ENCODE measurements around the gene CPT1C. TPM values are rescaled to one million over a fixed set of nuclear protein-coding genes. Genes with fewer than 3 reads are reported as not detected.

Gene CPT1C
- total and polyA plus RNA-seq, 2 of the 4 experiments (the other 2 are of a cell fraction), result 14.2 to 56.1 TPM

DNA sequence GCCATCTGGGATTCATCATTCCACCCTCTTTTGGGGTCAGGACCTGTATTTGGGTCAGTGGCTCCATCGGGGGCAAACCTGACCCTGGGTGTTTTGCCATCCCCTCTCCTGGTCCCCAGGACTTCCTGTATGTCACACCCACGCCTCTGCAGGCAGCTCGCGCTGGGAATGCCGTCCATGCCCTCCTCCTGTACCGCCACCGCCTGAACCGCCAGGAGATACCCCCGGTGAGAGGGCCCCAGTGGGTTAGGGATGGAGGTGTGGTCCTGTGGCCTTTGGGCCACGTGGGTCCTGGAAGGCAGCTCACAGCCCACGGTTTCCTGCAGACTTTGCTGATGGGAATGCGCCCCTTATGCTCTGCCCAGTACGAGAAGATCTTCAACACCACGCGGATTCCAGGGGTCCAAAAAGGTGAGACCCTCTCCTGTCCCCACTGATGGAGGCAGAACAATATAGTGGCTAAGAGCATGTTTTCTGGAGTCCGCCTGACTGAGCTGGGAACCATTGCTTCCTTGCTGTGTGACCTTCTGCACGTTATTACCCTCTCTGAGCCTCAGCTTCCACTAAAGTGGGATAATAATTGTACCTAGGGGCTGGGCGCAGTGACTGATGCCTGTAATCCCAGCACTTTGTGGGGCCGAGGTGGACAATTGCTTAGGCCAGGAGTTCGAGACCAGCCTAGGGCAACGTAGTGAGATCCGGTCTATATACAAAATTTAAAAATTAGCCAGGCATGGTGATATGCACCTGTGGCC lies 14.1 kb downstream of the CPT1C start:
- Histone ChIP-seq H3K27me3 (ENCODE audit: control insufficient read depth, insufficient read depth, low read length) (no peaks in the 10 kb centered on the region), H4K20me1 (ENCODE audit: insufficient read depth, low read length) (no peaks in the 10 kb centered on the region), H2BK5ac (ENCODE audit: low read depth, low read length, poor library complexity, severe bottlenecking) (no peak overlapping the region), H3K23ac (ENCODE audit: low read depth, low read length) (no peak overlapping the region), H4K91ac (ENCODE audit: insufficient read depth, low read depth, low read length) (no peak overlapping the region), H4K5ac (ENCODE audit: low read depth, low read length) (no peak overlapping the region), H3K4me3 (ENCODE audit: insufficient read depth, low read depth, low read length) (no peak overlapping the region), H2AK5ac (ENCODE audit: low read depth, low read length) (no peak overlapping the region), H2AFZ (replicated peaks; ENCODE audit: low read length, poor library complexity) (no peak overlapping the region), H3K9me1 (ENCODE audit: insufficient read depth, low read length) (no peaks in the 10 kb centered on the region), H3K27ac (ENCODE audit: insufficient read depth, low read length) (no peak overlapping the region), H3K9me3 (ENCODE audit: control insufficient read depth, insufficient read depth, low read length) (no peaks in the 10 kb centered on the region), H2BK120ac (ENCODE audit: low read depth, low read length) (no peak overlapping the region), H4K8ac (ENCODE audit: low read depth in 2 of 2, low read length in 2 of 2) (no peak overlapping the region), H3K18ac (ENCODE audit: low read depth, low read length) (no peak overlapping the region), H3K56ac (ENCODE audit: extremely low read depth, insufficient read depth, low read length) (no peak overlapping the region), H2AK9ac (replicated peaks; ENCODE audit: low read depth, low read length, poor library complexity) (peak overlapping the region; percentile 10), H3K36me3 (ENCODE audit: control insufficient read depth, insufficient read depth, low read length) (peaks cover 41% of the 10 kb centered on the region), H3K9ac (ENCODE audit: low read depth, low read length) (no peak overlapping the region), H3K4ac (ENCODE audit: low read depth, low read length) (no peak overlapping the region; the same call in 1 of the 2 replicates), H2BK15ac (ENCODE audit: low read depth, low read length) (no peak overlapping the region), H3K4me1 (ENCODE audit: control insufficient read depth, insufficient read depth, low read length) (no peaks in the 10 kb centered on the region; the same call in 1 of the 2 replicates), H3K14ac (replicated peaks; ENCODE audit: low read depth, low read length) (no peak overlapping the region), H3K4me2 (ENCODE audit: low read depth, low read length) (no peak overlapping the region), H2BK20ac (ENCODE audit: low read depth, low read length) (no peak overlapping the region), H3K79me1 (ENCODE audit: low read depth in 1 of 2, low read length in 2 of 2) (no peaks in the 10 kb centered on the region)
- no peak for ATAC-seq (ENCODE audit: low read depth)
- intact Hi-C loops (cut with micrococcal nuclease), result no loop called here
- in situ Hi-C loops (cut with MboI; ENCODE audit: low sequenced_read_pairs), result no loop called here
- DNase-seq, result no peak
- POLR2A ChIA-PET (ENCODE audit: unreplicated experiment), result no interaction called here
- dilution Hi-C loops (cut with HindIII; ENCODE audit: low sequenced_read_pairs, unreplicated experiment), result no loop called here
- no TSS peak for BruUV-seq (replicated peaks)
- TF ChIP-seq RAD21 (IDR thresholded peaks at IDR 0.05; ENCODE audit: low read length) (no peak), MAFK (IDR thresholded peaks at IDR 0.05; ENCODE audit: low read depth, low read length) (no peak), RCOR1 (IDR thresholded peaks at IDR 0.05; ENCODE audit: insufficient replicate concordance, low read length) (no peak), FOS (IDR thresholded peaks at IDR 0.05; ENCODE audit: low read depth, low read length) (no peak), SMC3 (IDR thresholded peaks at IDR 0.05; ENCODE audit: low read depth, low read length) (no peak), MXI1 (IDR thresholded peaks at IDR 0.05; ENCODE audit: borderline replicate concordance, low read depth, low read length) (no peak), POLR2A (IDR thresholded peaks at IDR 0.05; ENCODE audit: low read depth, low read length) (no peak), MAZ (IDR thresholded peaks at IDR 0.05; ENCODE audit: borderline replicate concordance, low read depth, low read length) (no peak), BHLHE40 (IDR thresholded peaks at IDR 0.05; ENCODE audit: low read depth, low read length) (no peak), NFE2L2 (IDR thresholded peaks at IDR 0.05; ENCODE audit: low read depth, low read length) (no peak), CHD1 (IDR thresholded peaks at IDR 0.05; ENCODE audit: low read depth, low read length) (no peak), CEBPB (IDR thresholded peaks at IDR 0.05; ENCODE audit: low read depth, low read length) (no peak)
- TF ChIP-seq, protein P1, sequence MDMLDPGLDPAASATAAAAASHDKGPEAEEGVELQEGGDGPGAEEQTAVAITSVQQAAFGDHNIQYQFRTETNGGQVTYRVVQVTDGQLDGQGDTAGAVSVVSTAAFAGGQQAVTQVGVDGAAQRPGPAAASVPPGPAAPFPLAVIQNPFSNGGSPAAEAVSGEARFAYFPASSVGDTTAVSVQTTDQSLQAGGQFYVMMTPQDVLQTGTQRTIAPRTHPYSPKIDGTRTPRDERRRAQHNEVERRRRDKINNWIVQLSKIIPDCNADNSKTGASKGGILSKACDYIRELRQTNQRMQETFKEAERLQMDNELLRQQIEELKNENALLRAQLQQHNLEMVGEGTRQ (IDR thresholded peaks at IDR 0.05; ENCODE audit: low read depth, low read length), result no peak
- TF ChIP-seq, protein P2, sequence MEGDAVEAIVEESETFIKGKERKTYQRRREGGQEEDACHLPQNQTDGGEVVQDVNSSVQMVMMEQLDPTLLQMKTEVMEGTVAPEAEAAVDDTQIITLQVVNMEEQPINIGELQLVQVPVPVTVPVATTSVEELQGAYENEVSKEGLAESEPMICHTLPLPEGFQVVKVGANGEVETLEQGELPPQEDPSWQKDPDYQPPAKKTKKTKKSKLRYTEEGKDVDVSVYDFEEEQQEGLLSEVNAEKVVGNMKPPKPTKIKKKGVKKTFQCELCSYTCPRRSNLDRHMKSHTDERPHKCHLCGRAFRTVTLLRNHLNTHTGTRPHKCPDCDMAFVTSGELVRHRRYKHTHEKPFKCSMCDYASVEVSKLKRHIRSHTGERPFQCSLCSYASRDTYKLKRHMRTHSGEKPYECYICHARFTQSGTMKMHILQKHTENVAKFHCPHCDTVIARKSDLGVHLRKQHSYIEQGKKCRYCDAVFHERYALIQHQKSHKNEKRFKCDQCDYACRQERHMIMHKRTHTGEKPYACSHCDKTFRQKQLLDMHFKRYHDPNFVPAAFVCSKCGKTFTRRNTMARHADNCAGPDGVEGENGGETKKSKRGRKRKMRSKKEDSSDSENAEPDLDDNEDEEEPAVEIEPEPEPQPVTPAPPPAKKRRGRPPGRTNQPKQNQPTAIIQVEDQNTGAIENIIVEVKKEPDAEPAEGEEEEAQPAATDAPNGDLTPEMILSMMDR (conservative IDR thresholded peaks at IDR 0.05; ENCODE audit: low read depth, low read length), result no peak
- TF ChIP-seq, protein P3, sequence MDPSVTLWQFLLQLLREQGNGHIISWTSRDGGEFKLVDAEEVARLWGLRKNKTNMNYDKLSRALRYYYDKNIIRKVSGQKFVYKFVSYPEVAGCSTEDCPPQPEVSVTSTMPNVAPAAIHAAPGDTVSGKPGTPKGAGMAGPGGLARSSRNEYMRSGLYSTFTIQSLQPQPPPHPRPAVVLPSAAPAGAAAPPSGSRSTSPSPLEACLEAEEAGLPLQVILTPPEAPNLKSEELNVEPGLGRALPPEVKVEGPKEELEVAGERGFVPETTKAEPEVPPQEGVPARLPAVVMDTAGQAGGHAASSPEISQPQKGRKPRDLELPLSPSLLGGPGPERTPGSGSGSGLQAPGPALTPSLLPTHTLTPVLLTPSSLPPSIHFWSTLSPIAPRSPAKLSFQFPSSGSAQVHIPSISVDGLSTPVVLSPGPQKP (IDR thresholded peaks at IDR 0.05; ENCODE audit: borderline replicate concordance, low read depth, low read length), result no peak
- CTCF ChIA-PET, result no interaction called here
- WGBS, 2 experiments (ENCODE audit: extremely low coverage in 2 of 2, insufficient read length in 1 of 2), result 94% methylated on average over 13 of the region's 22 CpGs; no CpG with 5 or more reads in 1 of the 2 experiments
